NCI-H187 treated with DMSO at 0.1 percent for 48 hours (cell line): Measurements from ENCODE around the gene ERFL.

Experiments used
- DNase-seq: peaks from one replicate; lab custom pipeline; 2025; lab: John Stamatoyannopoulos, UW

The ERFL gene

GRCh38 chr19:41912899-41913537 lies 15.2 kb downstream of the ERFL start:
- no peak for DNase-seq

GRCh38 chr19:41911889-41912731 lies 16.1 kb downstream of the ERFL start:
- DNase-seq: no peak

- no peak for DNase-seq
These were observed 17.0 kb downstream of the ERFL start for GRCh38 chr19:41910992-41911888.

GRCh38 chr19:41910240-41910991 lies 17.8 kb downstream of the ERFL start:
- no peak for DNase-seq

GRCh38 chr19:41909706-41910105 lies 18.5 kb downstream of the ERFL start:
- DNase-seq: no peak

- no peak for DNase-seq
These were observed 19.4 kb downstream of the ERFL start for GRCh38 chr19:41908724-41909464.

- DNase-seq: no peak
These were observed 20.1 kb downstream of the ERFL start for GRCh38 chr19:41907994-41908615.

GRCh38 chr19:41906916-41907680 lies 21.2 kb downstream of the ERFL start:
- no peak for DNase-seq

- no peak for DNase-seq
These were observed 22.0 kb downstream of the ERFL start for GRCh38 chr19:41906271-41906670.

- no peak for DNase-seq
These were observed 22.8 kb downstream of the ERFL start for GRCh38 chr19:41905273-41906002.

GRCh38 chr19:41904118-41904870 lies 24.0 kb downstream of the ERFL start:
- DNase-seq: peak; percentile 97

GRCh38 chr19:41903193-41903953 lies 24.9 kb downstream of the ERFL start:
- DNase-seq: no peak

GRCh38 chr19:41902594-41902993 lies 25.7 kb downstream of the ERFL start:
- DNase-seq: no peak

- DNase-seq: no peak
These were observed 26.4 kb downstream of the ERFL start for GRCh38 chr19:41901707-41902360.

- no peak for DNase-seq
These were observed 30.0 kb downstream of the ERFL start for GRCh38 chr19:41898235-41898634.

- DNase-seq: no peak
These were observed 30.4 kb downstream of the ERFL start for GRCh38 chr19:41897820-41898219.

- no peak for DNase-seq
These were observed 31.1 kb downstream of the ERFL start for GRCh38 chr19:41897181-41897580.
